Fibroblast of the aortic adventitia (primary cell): ENCODE measurements around the gene KNTC1. TPM values are rescaled to one million over a fixed set of nuclear protein-coding genes. Genes with fewer than 3 reads are reported as not detected.

Experiments used
- DNase-seq: peaks from one replicate; pipeline ENCODE4 v3.0.0-alpha.2; 2010; ENCODE audit warnings: low read depth
- H3K4me3 ChIP-seq: 2 replicates; pipeline ENCODE4 v1.5.1; 2011; ENCODE audit warnings: low read depth, mild to moderate bottlenecking, control low read depth, low read length, moderate library complexity
- total RNA-seq: library from RNA; depleted of rRNA; stranded (reverse); fragments of >200 nt; gene quantifications from 2 replicates; pipeline ENCODE4 v1.2.3, GENCODE V29; 2012; ENCODE audit warnings: low replicate concordance
- TF ChIP-seq, protein P1 (sequence below): IDR thresholded peaks from 2 replicates; pipeline ENCODE4 v1.5.1; 2011; ENCODE audit warnings: mild to moderate bottlenecking, low read length, control low read depth, inconsistent platforms; ENCODE audit not compliant: insufficient read depth

KNTC1 gene
- total RNA-seq, 1 donor: 69.3 TPM

- TF ChIP-seq, protein P1, sequence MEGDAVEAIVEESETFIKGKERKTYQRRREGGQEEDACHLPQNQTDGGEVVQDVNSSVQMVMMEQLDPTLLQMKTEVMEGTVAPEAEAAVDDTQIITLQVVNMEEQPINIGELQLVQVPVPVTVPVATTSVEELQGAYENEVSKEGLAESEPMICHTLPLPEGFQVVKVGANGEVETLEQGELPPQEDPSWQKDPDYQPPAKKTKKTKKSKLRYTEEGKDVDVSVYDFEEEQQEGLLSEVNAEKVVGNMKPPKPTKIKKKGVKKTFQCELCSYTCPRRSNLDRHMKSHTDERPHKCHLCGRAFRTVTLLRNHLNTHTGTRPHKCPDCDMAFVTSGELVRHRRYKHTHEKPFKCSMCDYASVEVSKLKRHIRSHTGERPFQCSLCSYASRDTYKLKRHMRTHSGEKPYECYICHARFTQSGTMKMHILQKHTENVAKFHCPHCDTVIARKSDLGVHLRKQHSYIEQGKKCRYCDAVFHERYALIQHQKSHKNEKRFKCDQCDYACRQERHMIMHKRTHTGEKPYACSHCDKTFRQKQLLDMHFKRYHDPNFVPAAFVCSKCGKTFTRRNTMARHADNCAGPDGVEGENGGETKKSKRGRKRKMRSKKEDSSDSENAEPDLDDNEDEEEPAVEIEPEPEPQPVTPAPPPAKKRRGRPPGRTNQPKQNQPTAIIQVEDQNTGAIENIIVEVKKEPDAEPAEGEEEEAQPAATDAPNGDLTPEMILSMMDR: peak; percentile 11
- DNase-seq: peak; percentile 97
These were observed 26.2 kb upstream of the KNTC1 start, which contains the start of gene ZCCHC8 for GRCh38 chr12:122500685-122501488. TSS of gene ZCCHC8 (minus strand) at chr12:122500932. CDS start at chr12:122500840, 92 bp downstream.

DNA sequence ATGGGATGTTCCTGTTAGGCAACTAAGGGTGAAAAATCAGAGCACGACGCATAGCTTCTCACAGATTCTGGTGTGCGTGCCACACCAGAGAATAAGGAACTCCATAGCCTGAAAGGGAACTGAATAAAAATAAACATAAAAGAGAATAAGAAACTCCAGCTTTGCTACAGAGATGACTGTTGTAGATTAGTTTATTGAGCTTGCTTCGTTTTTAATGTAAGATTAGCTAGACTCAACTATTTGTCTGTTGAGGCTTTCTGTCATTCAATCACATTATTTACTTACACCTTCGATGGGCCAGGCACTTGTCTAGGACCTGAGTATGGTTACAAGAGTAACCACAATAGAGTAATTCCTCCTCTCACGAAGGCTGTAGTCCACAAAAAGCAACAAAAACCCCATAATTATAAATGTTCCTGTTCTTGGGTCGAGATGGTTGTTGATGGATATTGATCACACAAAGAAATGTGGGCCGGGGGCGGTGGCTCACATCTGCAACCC lies 25.5 kb upstream of the KNTC1 start:
- peak overlapping the region; percentile 57 for H3K4me3 ChIP-seq
- no peak for DNase-seq
- TF ChIP-seq, protein P1: no peak

More at GRCh38 chr12:122500685-122501488, 26.2 kb upstream of the KNTC1 start, which contains the start of gene ZCCHC8:
- H3K4me3 ChIP-seq: peak within 1 kb of the TSS; percentile 92

DNA sequence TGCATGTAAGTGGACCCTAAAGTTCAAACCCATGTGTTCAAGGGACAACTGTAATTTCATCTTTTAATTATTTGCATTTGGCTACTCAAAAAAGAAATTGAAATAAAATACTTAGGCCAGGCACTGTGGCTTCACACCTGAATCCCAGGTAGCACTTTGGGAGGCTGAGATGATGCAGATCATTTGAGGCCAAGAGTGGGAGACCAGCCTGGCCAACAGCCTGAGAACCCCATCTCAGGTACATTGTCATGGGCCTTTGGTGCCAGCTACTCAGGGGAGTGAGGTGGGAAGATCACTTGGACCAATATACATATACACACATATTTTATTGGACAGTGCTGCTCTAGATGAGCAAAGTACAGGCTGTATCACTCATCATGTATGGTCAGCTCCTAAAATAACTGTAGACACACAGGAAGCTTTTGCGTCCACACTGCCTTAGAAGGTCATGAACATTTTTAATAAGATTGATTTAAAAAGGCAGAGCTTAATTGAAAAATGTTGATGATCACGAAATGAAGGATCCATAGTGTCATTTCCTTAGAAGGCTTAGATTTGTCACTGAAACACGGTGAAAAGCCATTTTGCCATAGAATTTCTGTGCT lies 23.8 kb upstream of the KNTC1 start:
- no peak for DNase-seq
- H3K4me3 ChIP-seq: no peak overlapping the region
- TF ChIP-seq, protein P1: no peak

- TF ChIP-seq, protein P1: no peak
- H3K4me3 ChIP-seq: no peak overlapping the region
These were observed 23.1 kb upstream of the KNTC1 start for GRCh38 chr12:122503783-122504590.

GRCh38 chr12:122505419-122506051 lies 21.5 kb upstream of the KNTC1 start:
- DNase-seq: no peak
- TF ChIP-seq, protein P1: no peak
- no peak overlapping the region for H3K4me3 ChIP-seq

More at GRCh38 chr12:122503783-122504590, 23.1 kb upstream of the KNTC1 start:
- no peak for DNase-seq

DNA sequence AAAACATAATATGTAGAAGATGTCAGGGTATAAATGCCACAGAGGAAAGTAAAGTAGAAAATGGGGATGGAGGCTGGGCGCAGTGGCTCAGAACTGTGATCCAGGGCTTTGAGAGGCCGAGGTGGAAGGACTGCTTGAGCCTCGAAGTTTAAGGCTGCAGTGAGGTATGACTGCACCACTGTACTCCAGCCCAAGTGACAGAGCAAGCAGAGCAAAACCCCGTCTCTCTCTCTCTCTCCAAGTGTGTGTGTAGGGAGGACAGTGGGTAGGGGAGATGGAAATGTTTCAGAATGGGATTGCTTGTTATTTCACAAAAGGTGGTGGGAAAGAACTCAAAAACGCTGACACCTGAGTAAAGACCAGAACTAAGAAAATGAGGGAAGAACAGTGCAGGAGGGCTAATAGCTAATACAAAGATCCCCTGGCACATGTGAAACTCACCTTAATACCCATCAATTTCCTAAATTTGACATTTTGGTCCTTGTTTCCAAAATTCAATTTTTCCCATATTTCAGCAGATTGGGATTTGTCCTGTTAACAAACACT lies 20.6 kb upstream of the KNTC1 start:
- no peak overlapping the region for H3K4me3 ChIP-seq
- no peak for DNase-seq
- TF ChIP-seq, protein P1: no peak
